Brain microvascular endothelial cell (primary cell): ENCODE measurements around the gene PEX14.
A peak's percentile ranks its signal among the peaks of the same experiment; 100 is the strongest.

Experiments
- DNase-seq: peaks from one replicate; pipeline ENCODE4 v3.0.0-alpha.2; 2020
- H3K27ac ChIP-seq: fragments of 250-450 bp; sonication (Bioruptor Pico); 2 replicates; pipeline ENCODE4 v1.5.1; 2020; ENCODE audit warnings: mild to moderate bottlenecking, moderate library complexity
- H3K27me3 ChIP-seq: fragments of 250-450 bp; sonication (Bioruptor Pico); replicated peaks from 2 replicates; pipeline ENCODE4 v1.5.1; 2020; ENCODE audit warnings: mild to moderate bottlenecking
- H3K36me3 ChIP-seq: fragments of 250-450 bp; sonication (Bioruptor Pico); replicated peaks from 2 replicates; pipeline ENCODE4 v1.5.1; 2020; ENCODE audit warnings: mild to moderate bottlenecking
- H3K4me3 ChIP-seq: 2 replicates; pipeline ENCODE4 v1.5.1; 2011; ENCODE audit warnings: low read depth, mild to moderate bottlenecking, control low read depth, low read length, moderate library complexity
- CTCF ChIP-seq: IDR thresholded peaks from 2 replicates; pipeline ENCODE4 v1.5.1; 2011; ENCODE audit warnings: low read depth, mild to moderate bottlenecking, moderate library complexity, low read length, control low read depth, inconsistent platforms; ENCODE audit errors: missing control alignments
- in situ Hi-C: cut with HindIII; loops from 2 replicates; pipeline ENCODE4 v1.10.0; 2017; ENCODE audit warnings: low sequenced_read_pairs, low pct_ligation_motif_present

PEX14 gene

DNA sequence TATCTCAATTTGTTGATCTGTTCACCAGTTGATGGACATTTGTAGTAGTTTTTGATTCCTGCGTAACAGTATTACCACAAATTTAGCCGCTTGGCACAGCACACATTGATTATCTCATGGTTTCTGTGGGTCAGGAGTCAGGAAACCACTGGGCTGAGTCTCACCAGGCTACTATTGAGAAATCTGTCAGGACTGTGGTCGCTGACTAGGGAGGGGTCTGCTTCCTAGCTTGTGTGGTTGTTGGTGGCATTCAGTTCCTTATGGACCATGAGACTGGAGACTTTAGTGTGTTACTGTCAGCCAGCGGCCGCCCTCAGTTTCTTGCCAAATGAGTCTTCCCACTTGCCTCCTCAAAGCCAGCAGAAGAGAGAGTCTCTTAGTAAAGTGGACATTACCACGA, 9.8 kb downstream of the PEX14 start:
- H3K36me3 ChIP-seq, result no peaks in the 10 kb centered on the region
- H3K27ac ChIP-seq, result no peak overlapping the region
- H3K27me3 ChIP-seq, result no peaks in the 10 kb centered on the region
- no peak for TF ChIP-seq CTCF
- H3K4me3 ChIP-seq, result no peak overlapping the region
- in situ Hi-C loops, result no loop called here
- no peak for DNase-seq

- Histone ChIP-seq H3K27ac (no peak overlapping the region), H3K27me3 (no peaks in the 10 kb centered on the region), H3K36me3 (no peaks in the 10 kb centered on the region), H3K4me3 (no peak overlapping the region)
- no peak for TF ChIP-seq CTCF
- in situ Hi-C loops, result no loop called here
- no peak for DNase-seq
Measured at GRCh38 chr1:10489291-10490055, 14.7 kb downstream of the PEX14 start.

DNA sequence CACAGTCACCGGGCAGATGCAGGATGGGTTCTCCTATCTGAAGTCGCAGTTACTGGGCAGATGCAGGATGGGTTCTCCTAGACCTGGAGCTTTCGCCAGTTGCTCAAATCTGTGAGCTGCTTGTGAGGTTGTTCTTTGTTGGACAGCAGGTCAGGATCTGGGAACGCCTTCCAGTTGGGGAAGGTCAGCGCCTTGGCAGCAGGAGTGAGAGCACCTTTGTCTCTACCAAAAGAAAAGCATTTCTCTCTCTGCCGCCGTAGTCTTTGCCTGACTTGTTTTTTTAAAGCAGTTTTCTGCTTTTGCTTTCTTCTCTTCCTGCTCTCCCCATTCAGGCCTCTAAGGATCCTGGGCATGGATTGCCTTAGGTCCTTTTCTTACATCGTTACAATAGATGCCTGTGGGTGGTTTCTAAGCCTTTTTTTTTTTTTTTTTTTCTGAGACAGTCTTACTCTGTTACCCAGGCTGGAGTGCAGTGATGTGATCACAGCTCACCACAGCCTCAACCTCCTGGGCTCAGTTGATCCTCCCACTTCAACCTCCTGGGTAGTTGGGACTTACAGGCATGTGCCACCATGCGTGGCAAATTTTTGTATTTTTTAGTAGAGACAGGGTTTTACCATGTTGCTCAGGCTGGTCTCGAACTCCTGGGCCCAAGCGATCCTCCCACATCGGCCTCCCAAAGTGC, 15.7 kb downstream of the PEX14 start:
- Histone ChIP-seq H3K27me3 (no peaks in the 10 kb centered on the region), H3K27ac (no peak overlapping the region), H3K4me3 (no peak overlapping the region), H3K36me3 (peaks cover 2% of the 10 kb centered on the region)
- TF ChIP-seq CTCF, result no peak
- no peak for DNase-seq
- in situ Hi-C loops, result no loop called here

- no peak overlapping the region for H3K4me3 ChIP-seq
- in situ Hi-C loops, result no loop called here
- H3K36me3 ChIP-seq, result peaks cover 14% of the 10 kb centered on the region
- no peak for TF ChIP-seq CTCF
- H3K27ac ChIP-seq, result no peak overlapping the region
- DNase-seq, result no peak
- no peaks in the 10 kb centered on the region for H3K27me3 ChIP-seq
Measured at GRCh38 chr1:10494418-10494753, 19.6 kb downstream of the PEX14 start.

DNA sequence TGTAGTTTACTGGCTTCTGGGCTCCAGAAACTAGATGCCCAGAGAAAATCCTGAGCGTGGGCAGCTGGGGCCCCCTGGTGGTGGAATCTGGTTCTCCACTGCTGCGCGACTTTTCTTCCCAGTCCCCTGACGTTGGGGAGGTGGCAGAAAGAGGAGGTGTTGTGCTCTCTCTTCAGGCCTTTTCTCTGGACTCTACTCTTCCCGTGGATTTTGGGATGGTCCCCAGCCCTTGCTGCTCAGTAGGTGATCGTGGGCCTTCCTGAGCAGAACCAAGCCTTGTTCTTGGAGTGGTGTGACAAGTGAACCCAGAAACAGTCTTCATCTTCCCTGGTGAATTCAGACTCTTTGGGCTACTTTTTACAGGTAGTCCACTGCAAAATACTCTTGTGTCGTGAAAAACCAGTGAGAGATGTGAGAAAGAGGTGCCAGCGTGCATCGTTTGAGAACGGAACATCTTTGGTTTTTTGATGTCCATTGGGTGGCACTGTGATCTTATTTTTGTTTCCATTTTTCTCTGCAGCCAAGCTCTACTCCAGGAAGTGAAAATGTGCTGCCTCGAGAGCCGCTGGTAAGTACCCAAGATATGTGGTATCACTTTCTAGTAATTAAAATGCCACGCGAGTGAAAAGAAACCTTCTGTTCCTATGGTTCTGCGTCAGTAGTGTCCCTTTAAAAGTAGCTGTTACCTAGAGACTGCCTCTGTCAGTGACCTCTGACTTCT, 20.2 kb downstream of the PEX14 start:
- in situ Hi-C loops, result no loop called here
- peak; percentile 94 for TF ChIP-seq CTCF
- H3K4me3 ChIP-seq, result peak overlapping the region; percentile 36
- H3K27ac ChIP-seq, result no peak overlapping the region
- H3K36me3 ChIP-seq, result peaks cover 14% of the 10 kb centered on the region
- DNase-seq, result peak; percentile 42
- H3K27me3 ChIP-seq, result no peaks in the 10 kb centered on the region
